Measurements from ENCODE around the gene PIGC. TPM values are rescaled to one million over a fixed set of nuclear protein-coding genes. Genes with fewer than 3 reads are reported as not detected.

The PIGC gene
- total and polyA plus RNA-seq, 2 experiments from 2014 or later = 27.8 to 32.7 TPM

- no peak overlapping the region for H3K27ac ChIP-seq
- H3K4me3 ChIP-seq = no peak overlapping the region
- no peak overlapping the region for H2AFZ ChIP-seq
- peaks cover 14% of the 10 kb centered on the region for H3K4me1 ChIP-seq (ENCODE audit: insufficient read depth)
- 54 to 60% methylated on average over 5 of the region's 5 CpGs for WGBS, 2 experiments (ENCODE audit: low coverage in 1 of 2, low lambda C conversion rate in 2 of 2, missing lambda C conversion rate in 2 of 2)
- no peaks in the 10 kb centered on the region for H3K36me3 ChIP-seq (ENCODE audit: low read depth)
- no peak overlapping the region for H3K9ac ChIP-seq
- H3K9me2 ChIP-seq (ENCODE audit: insufficient read depth) = no peaks in the 10 kb centered on the region; the same call in 1 of the 2 replicates
- no peaks in the 10 kb centered on the region for H3K79me2 ChIP-seq (ENCODE audit: insufficient read depth)
- no peak for TF ChIP-seq EZH2phosphoT487 (IDR thresholded peaks at IDR 0.05; ENCODE audit: insufficient read depth, low read depth)
- no peak for TF ChIP-seq EZH2 (IDR thresholded peaks at IDR 0.05; ENCODE audit: insufficient read depth, poor library complexity, severe bottlenecking)
- H3F3A ChIP-seq (ENCODE audit: insufficient read depth) = 0 out of 2 replicates have a peak, but pooled peaks cover 5% of the 10 kb centered on the region
- H3K27me3 ChIP-seq (replicated peaks; ENCODE audit: insufficient read depth) = no peaks in the 10 kb centered on the region
- DNase-seq = no peak
- no peaks in the 10 kb centered on the region for H3K9me3 ChIP-seq (ENCODE audit: low read depth)
- H4K20me1 ChIP-seq (ENCODE audit: insufficient read depth) = no peaks in the 10 kb centered on the region
- in situ Hi-C loops (cut with MboI) = loop anchor here (10.0 kb wide), 1 partner anchor 268 kb away; no protein-coding TSS in a partner anchor
- no peak overlapping the region for H3K4me2 ChIP-seq (ENCODE audit: unreplicated experiment)
Observed at GRCh38 chr1:172456344-172456769, 12.5 kb upstream of the PIGC start.

GRCh38 chr1:172455451-172455850 lies 11.6 kb upstream of the PIGC start:
- in situ Hi-C loops (cut with MboI) = loop anchor here (10.0 kb wide), 1 partner anchor 269 kb away; no protein-coding TSS in a partner anchor
- 49 to 56% methylated on average over 1 of the region's 1 CpG for WGBS, 2 experiments (ENCODE audit: low coverage in 1 of 2, low lambda C conversion rate in 2 of 2, missing lambda C conversion rate in 2 of 2)

DNA sequence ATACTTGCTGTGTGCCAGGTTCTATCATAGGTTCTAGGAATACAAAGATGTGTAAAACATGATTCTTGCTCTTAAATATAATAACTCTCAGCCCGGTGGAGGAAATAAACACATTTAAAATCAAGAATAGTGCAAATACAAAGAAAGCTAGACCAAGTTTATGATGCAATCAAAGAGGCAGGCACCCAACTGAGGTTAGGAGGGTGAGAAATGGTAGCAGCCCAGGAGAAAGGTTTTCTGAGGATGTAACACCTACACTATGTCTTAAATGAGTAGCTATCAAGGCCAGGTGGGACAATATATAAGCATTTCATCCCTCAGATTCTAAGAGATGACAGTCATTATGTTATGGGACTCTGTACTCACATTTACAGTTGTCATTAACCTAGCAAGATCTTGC lies 9.7 kb upstream of the PIGC start:
- H2AFZ ChIP-seq = no peak overlapping the region
- in situ Hi-C loops (cut with MboI) = loop anchor here (10.0 kb wide), 1 partner anchor 271 kb away; no protein-coding TSS in a partner anchor
- WGBS, 2 experiments (ENCODE audit: low coverage in 1 of 2, low lambda C conversion rate in 2 of 2, missing lambda C conversion rate in 2 of 2) = 84 to 91% methylated on average over 1 of the region's 1 CpG
- no peaks in the 10 kb centered on the region for H3K79me2 ChIP-seq (ENCODE audit: insufficient read depth)
- no peaks in the 10 kb centered on the region for H3K36me3 ChIP-seq (ENCODE audit: low read depth)
- H3K9me3 ChIP-seq (ENCODE audit: low read depth) = no peaks in the 10 kb centered on the region
- H3K4me3 ChIP-seq = no peak overlapping the region
- no peaks in the 10 kb centered on the region for H3K27me3 ChIP-seq (replicated peaks; ENCODE audit: insufficient read depth)
- no peaks in the 10 kb centered on the region for H4K20me1 ChIP-seq (ENCODE audit: insufficient read depth)
- peaks cover 14% of the 10 kb centered on the region for H3K4me1 ChIP-seq (ENCODE audit: insufficient read depth)
- 0 out of 2 replicates have a peak, but pooled peaks cover 6% of the 10 kb centered on the region for H3F3A ChIP-seq (ENCODE audit: insufficient read depth)
- no peak overlapping the region for H3K4me2 ChIP-seq (ENCODE audit: unreplicated experiment)
- H3K9ac ChIP-seq = no peak overlapping the region
- no peak overlapping the region for H3K27ac ChIP-seq
- H3K9me2 ChIP-seq (ENCODE audit: insufficient read depth) = no peaks in the 10 kb centered on the region
- TF ChIP-seq EZH2 (IDR thresholded peaks at IDR 0.05; ENCODE audit: insufficient read depth, poor library complexity, severe bottlenecking) (no peak), EZH2phosphoT487 (IDR thresholded peaks at IDR 0.05; ENCODE audit: insufficient read depth, low read depth) (no peak)
- DNase-seq = no peak

More at GRCh38 chr1:172455451-172455850, 11.6 kb upstream of the PIGC start:
- H3K9ac ChIP-seq = no peak overlapping the region
- 0 out of 2 replicates have a peak, but pooled peaks cover 6% of the 10 kb centered on the region for H3F3A ChIP-seq (ENCODE audit: insufficient read depth)
- no peak for DNase-seq
- H3K4me1 ChIP-seq (ENCODE audit: insufficient read depth) = peaks cover 14% of the 10 kb centered on the region
- TF ChIP-seq EZH2 (IDR thresholded peaks at IDR 0.05; ENCODE audit: insufficient read depth, poor library complexity, severe bottlenecking) (no peak), EZH2phosphoT487 (IDR thresholded peaks at IDR 0.05; ENCODE audit: insufficient read depth, low read depth) (no peak)
- H3K9me3 ChIP-seq (ENCODE audit: low read depth) = no peaks in the 10 kb centered on the region
- no peaks in the 10 kb centered on the region for H4K20me1 ChIP-seq (ENCODE audit: insufficient read depth)
- no peaks in the 10 kb centered on the region; the same call in 1 of the 2 replicates for H3K9me2 ChIP-seq (ENCODE audit: insufficient read depth)
- H3K4me3 ChIP-seq = no peak overlapping the region
- no peak overlapping the region for H3K4me2 ChIP-seq (ENCODE audit: unreplicated experiment)
- no peaks in the 10 kb centered on the region for H3K79me2 ChIP-seq (ENCODE audit: insufficient read depth)
- H3K27ac ChIP-seq = no peak overlapping the region
- H2AFZ ChIP-seq = no peak overlapping the region
- H3K27me3 ChIP-seq (replicated peaks; ENCODE audit: insufficient read depth) = no peaks in the 10 kb centered on the region
- H3K36me3 ChIP-seq (ENCODE audit: low read depth) = no peaks in the 10 kb centered on the region

DNA sequence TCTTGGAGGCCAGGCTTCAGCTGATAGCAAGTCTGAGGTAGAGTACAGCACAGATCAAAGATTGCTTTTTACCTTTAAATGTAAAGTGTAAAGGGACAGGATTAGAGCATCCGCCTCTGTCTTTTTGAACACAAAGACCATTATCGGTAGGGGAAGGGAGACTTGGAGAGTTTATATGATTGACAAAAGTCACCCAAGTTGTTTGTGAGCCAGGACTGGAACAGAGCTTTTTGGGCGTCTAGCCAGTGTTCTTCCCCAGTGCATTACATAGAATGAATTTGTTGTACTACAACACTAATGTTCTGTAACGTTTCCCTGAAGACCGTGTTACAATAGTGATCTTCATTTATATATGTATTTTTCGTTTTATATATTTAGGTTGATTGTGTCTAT lies 9.3 kb upstream of the PIGC start:
- Histone ChIP-seq H3K4me1 (ENCODE audit: insufficient read depth) (peaks cover 14% of the 10 kb centered on the region), H3K9me3 (ENCODE audit: low read depth) (no peaks in the 10 kb centered on the region), H2AFZ (no peak overlapping the region), H3K27ac (no peak overlapping the region), H3K9ac (no peak overlapping the region), H3K79me2 (ENCODE audit: insufficient read depth) (no peaks in the 10 kb centered on the region), H3K4me2 (ENCODE audit: unreplicated experiment) (no peak overlapping the region), H3K4me3 (no peak overlapping the region), H3F3A (ENCODE audit: insufficient read depth) (0 out of 2 replicates have a peak, but pooled peaks cover 6% of the 10 kb centered on the region), H3K36me3 (ENCODE audit: low read depth) (no peaks in the 10 kb centered on the region), H4K20me1 (ENCODE audit: insufficient read depth) (no peaks in the 10 kb centered on the region), H3K27me3 (replicated peaks; ENCODE audit: insufficient read depth) (no peaks in the 10 kb centered on the region), H3K9me2 (ENCODE audit: insufficient read depth) (no peaks in the 10 kb centered on the region)
- DNase-seq = no peak
- in situ Hi-C loops (cut with MboI) = loop anchor here (10.0 kb wide), 1 partner anchor 272 kb away; no protein-coding TSS in a partner anchor
- 88 to 89% methylated on average over 6 of the region's 6 CpGs for WGBS, 2 experiments (ENCODE audit: low coverage in 1 of 2, low lambda C conversion rate in 2 of 2, missing lambda C conversion rate in 2 of 2)
- TF ChIP-seq EZH2phosphoT487 (IDR thresholded peaks at IDR 0.05; ENCODE audit: insufficient read depth, low read depth) (no peak), EZH2 (IDR thresholded peaks at IDR 0.05; ENCODE audit: insufficient read depth, poor library complexity, severe bottlenecking) (no peak)
